ENCODE results near the gene HILPDA.

Gene HILPDA

DNA sequence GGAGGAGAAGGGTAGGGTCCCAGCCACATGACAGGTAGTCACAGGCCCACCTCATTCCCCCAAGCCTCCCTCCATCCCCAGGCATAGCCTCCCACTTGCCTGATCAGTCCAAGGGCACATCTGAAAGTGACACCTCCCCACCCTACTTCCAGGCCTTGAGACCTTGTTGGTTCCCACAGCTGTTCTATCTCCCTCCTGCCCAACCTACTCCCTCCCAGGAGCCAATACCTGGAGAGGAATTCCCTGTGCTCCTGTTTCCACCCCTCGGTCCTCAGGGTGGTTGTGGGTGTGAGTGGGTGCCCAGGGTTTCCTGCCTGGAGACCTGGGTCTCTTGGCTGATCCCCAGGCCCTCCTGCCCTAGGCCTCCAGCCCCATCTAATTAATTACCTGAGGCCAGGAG is 34.3 kb upstream of the HILPDA start:
- POLR2A ChIA-PET (ENCODE audit: low non-redundant PET) = no interaction called here
- CTCF ChIA-PET = no interaction called here
- TF ChIP-seq, protein P1, sequence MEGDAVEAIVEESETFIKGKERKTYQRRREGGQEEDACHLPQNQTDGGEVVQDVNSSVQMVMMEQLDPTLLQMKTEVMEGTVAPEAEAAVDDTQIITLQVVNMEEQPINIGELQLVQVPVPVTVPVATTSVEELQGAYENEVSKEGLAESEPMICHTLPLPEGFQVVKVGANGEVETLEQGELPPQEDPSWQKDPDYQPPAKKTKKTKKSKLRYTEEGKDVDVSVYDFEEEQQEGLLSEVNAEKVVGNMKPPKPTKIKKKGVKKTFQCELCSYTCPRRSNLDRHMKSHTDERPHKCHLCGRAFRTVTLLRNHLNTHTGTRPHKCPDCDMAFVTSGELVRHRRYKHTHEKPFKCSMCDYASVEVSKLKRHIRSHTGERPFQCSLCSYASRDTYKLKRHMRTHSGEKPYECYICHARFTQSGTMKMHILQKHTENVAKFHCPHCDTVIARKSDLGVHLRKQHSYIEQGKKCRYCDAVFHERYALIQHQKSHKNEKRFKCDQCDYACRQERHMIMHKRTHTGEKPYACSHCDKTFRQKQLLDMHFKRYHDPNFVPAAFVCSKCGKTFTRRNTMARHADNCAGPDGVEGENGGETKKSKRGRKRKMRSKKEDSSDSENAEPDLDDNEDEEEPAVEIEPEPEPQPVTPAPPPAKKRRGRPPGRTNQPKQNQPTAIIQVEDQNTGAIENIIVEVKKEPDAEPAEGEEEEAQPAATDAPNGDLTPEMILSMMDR (conservative IDR thresholded peaks at IDR 0.05; ENCODE audit: low read depth) = no peak
- no peak overlapping the region for H3K27ac ChIP-seq
- no peak for DNase-seq (ENCODE audit: low spot score)

DNA sequence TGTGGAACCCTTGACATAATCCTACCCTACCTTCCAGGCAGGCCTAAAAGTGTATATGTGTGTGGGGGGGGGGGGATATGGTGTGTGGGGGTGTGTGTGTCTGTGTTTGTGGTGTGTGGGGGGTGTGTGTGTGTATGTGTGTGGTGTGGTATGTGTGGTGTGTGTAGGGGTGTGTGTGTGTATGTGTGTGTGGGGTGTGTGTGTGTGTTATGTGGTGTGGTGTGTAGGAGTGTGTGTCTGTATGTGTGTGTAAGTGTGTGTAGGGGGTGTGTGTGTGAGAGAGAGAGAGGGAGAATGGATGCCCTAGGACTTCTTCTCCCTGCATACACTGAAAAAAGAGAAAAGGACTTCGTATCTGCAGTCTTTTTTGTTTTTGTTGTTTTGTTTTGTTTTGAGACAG is 33.6 kb upstream of the HILPDA start:
- ChIA-PET POLR2A (ENCODE audit: low non-redundant PET) (no interaction called here), CTCF (no interaction called here)
- TF ChIP-seq, protein P1 (conservative IDR thresholded peaks at IDR 0.05; ENCODE audit: low read depth) = no peak
- no peak for DNase-seq (ENCODE audit: low spot score)
- H3K27ac ChIP-seq = no peak overlapping the region

DNA sequence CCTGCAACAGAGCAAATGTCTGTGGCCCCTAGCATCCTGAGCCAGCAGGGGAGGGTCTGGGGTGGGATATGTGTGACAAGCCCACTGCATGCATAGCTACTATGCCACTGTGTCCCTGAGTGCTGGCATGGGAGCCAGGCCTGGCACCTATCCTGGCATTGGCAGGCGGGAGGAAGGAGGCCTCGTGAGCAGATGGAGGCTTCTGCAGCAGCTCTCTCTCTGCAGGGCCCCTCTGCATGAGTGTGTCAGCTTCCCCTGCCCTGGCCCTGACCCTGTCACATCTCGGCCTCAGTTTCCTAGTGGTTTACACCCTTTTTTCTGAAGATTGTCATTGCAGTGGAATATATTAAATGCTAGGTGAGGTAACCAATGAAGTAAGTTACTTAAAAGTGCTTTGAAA is 32.8 kb upstream of the HILPDA start:
- ChIA-PET POLR2A (ENCODE audit: low non-redundant PET) (no interaction called here), CTCF (interaction anchor here (1.2 kb wide), 1 partner anchor 75 kb away, joined by 4 read pairs; no protein-coding TSS in a partner anchor)
- no peak for DNase-seq (ENCODE audit: low spot score)
- TF ChIP-seq, protein P1 (conservative IDR thresholded peaks at IDR 0.05; ENCODE audit: low read depth) = no peak
- H3K27ac ChIP-seq = no peak overlapping the region

DNA sequence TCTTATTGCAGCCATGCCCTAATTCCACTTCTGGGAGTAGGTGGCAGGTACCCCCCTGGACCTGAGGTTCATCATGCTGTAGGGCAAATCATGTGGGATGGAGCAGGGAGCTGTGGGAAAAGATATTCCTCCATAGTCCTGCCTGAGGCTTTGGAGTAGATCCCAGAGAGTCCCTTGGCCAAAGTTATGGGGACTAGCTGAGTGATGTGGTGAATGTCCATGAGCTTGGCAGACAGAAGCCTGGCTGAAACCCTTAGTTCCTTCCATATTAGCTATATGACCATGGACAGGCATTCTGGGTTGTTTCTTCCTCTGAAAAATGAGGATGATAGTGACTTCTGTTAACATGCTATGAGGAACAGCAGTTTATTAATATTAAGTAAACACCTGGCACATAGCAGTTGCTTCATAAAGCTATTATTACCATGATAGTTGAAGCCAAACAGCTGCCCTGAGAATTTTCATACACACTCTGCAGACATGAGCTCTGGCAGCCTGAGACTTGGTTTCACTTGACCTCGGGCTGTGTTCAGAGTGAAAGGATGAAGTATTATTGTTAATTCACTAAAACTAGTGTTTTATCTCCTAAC is 30.9 kb upstream of the HILPDA start:
- TF ChIP-seq, protein P1 (conservative IDR thresholded peaks at IDR 0.05; ENCODE audit: low read depth) = no peak
- no peak overlapping the region for H3K27ac ChIP-seq
- no peak for DNase-seq (ENCODE audit: low spot score)
- ChIA-PET POLR2A (ENCODE audit: low non-redundant PET) (no interaction called here), CTCF (interaction anchor here (0.5 to 1.4 kb wide), 7 partner anchors 10 to 854 kb away, joined by 3 to 6 read pairs (median 5); partner anchors contain the start of gene IMPDH1)

DNA sequence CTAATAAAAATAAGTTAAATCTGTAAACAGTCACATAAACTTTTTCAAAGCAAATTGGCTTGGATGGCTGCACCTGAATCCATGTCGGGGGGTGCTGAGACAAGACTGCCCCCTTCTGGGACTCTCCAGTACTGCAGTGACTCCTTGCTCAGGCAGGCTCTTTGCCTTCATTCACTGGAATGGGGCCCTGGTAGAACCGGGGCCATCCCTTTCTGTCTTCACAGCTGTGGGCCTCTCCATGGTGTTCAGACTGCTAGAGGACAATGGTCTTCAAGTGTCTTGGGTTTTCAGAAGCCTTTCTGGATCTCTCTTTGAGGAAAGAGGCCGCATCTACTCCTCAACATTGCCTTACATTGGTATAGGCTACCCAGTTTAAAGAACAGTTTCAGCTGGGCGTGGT is 29.8 kb upstream of the HILPDA start:
- CTCF ChIA-PET = interaction anchor here (0.6 to 1.8 kb wide), 10 partner anchors 9 to 742 kb away, joined by 3 to 6 read pairs (median 4); partner anchors contain the start of genes GARIN1A and IMPDH1
- TF ChIP-seq, protein P1 (conservative IDR thresholded peaks at IDR 0.05; ENCODE audit: low read depth) = peak; percentile 94
- no peak overlapping the region for H3K27ac ChIP-seq
- DNase-seq (ENCODE audit: low spot score) = peak; percentile 65
- POLR2A ChIA-PET (ENCODE audit: low non-redundant PET) = no interaction called here

DNA sequence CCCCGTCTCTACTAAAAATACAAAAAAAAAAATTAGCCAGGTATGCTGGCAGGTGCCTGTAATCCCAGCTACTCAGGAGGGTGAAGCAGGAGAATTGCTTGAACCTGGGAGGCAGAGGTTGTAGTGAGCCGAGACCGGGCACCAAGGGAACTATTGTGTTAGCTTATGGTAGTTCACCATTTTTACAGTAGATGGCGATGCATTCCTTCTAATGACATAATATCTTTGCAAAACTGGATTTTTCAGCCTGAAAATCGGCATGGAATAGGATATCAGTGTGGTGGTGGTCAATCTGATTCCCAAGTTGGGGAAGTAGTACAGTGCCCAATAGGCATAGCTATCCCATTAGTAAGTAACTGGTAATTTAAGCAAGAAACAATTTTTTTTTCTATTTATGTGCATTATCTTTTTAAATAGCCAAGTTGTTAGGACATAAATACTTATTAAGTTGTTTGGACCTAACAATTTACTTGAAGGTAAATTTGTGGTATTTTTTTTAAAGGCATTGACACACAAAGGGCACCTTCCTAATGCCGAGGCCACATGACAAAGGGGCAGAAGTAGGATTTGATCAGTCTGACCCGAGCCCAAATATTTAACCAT is 28.3 kb upstream of the HILPDA start:
- ChIA-PET POLR2A (ENCODE audit: low non-redundant PET) (no interaction called here), CTCF (interaction anchor here (0.7 to 1.7 kb wide), 8 partner anchors 9 to 239 kb away, joined by 3 to 14 read pairs (median 4); no protein-coding TSS in a partner anchor)
- no peak overlapping the region for H3K27ac ChIP-seq
- DNase-seq (ENCODE audit: low spot score) = peak; percentile 39
- TF ChIP-seq, protein P1 (conservative IDR thresholded peaks at IDR 0.05; ENCODE audit: low read depth) = peak; percentile 86

Measured in RWPE1 (cell line).